Left colon (tissue), 2 donors: ENCODE measurements around the gene ERVFRD-1. TPM values are rescaled to one million over a fixed set of nuclear protein-coding genes. Genes with fewer than 3 reads are reported as not detected.
"Not testable (repeated sequence)": the region's sequence is repeated elsewhere in the genome, so short reads cannot be mapped to it uniquely, and the experiment has no call there.

ENCODE experiments used
- ATAC-seq: fragments of 200-7000 bp; cut with Tn5 transposase; one replicate; pipeline ENCODE4 v1.9.1; 2020; ENCODE audit warnings: mild to moderate bottlenecking, moderate library complexity
- DNase-seq, 2 donors: peaks; one replicate each; pipeline ENCODE4 v3.0.0-alpha.2; 2020
- intact Hi-C, 2 donors: fragments of 100-400 bp; cut with DNase I in 1 of 2; cut with micrococcal nuclease in 1 of 2; formaldehyde crosslinking; loops; one replicate each; pipeline versions ENCODE4 v1.11.2 to v1.14.0; 2022; cut with DNase I, micrococcal nuclease
- total RNA-seq, 2 donors: library from RNA; stranded (reverse); fragmentation: NEBNext Ultra II Directional; extraction: Animal tissue kit (Norgen Biotek cat#: 25700); gene quantifications; one replicate each; pipeline ENCODE4 v1.2.1, GENCODE V29; 2021
- donor health status: DM: no; HTN: no; CAD: no.
- donor health status: DM: yes; HTN: yes; CAD: no.

ERVFRD-1 gene
- total RNA-seq, 2 donors from 2014 or later = 0.09 to 0.14 TPM

DNA sequence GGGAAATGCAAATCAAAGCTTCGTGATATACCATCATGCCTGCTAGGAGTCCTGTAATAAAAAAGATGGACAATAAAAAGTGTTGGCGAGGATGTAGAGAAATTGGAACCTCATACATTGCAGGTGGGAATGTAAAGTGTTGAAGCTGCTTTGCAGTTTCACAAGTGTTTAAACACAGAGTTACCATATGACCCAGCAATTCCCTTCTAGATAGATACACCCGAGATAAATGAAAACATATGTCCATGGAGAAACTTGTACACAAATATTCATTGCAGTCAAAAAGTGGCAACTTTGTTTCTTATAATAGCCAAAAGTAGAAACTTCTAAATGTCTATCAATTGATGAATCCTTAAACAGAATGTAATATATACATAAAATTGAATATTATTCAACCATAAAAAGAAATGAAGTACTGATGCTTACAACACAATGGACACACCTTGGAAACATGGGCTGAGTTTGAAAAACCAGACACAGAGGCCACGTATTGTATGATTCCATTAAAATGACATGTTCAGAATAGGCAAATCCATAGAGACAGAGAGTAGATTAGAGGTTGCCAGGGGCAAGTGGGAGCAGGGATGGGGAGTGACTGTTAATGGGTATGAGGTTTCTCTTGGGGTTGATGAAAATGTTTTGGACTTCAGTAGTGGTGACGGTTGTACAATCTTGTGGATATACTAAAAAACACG is 20.8 kb upstream of the ERVFRD-1 start:
- no peak for ATAC-seq
- intact Hi-C loops = no loop called here
- no peak for DNase-seq

DNA sequence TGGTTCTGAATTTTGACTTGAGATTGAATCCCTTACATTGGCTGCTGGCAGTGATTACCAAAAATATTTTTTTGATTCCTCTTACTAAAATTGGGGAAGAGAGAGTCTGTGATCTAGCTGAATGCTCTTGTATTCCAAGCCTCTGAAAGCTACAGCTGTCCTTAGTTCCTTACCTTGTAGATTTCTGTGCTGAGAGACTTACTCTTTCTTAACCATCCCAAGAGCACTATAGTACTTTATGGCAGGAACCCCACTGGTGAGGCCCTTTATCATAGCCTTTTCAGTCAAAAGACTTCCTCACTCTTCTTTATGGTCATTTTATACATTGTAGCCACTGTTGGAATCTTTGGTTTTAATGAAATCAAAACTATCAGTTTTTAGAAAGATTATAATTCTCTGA is 19.1 kb upstream of the ERVFRD-1 start:
- ATAC-seq (no peak), DNase-seq (no peak)
- intact Hi-C loops = no loop called here

DNA sequence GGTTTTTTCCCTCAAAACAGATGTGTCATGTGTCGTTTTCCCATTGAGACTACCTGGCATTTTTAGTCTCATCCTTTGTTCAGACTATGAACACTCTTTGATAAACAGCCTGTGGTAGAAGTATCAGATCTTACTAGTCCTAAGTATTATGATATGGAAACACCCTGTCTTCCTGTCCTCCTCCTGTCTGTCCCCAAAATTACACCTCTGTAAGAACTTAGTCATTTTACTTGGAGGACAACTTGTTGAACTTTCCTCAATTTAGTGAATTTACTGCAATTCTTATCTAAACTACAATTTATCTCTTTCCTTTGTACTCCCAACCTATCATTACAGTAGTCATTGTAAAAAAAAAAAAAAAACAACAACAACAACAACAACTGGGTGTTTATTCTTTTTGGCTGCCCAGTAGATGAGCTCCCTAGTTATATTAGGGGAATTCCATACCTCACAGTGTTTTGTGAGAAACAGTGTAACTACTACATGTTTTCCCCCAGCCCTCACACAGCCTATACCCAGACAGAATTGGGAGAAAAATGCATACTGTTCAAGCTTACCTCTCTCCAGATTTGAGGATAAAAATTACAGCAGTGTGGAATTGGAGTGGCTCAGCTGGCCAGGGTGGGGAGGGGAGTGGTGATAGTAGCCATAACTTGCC is 18.5 kb upstream of the ERVFRD-1 start:
- no peak for DNase-seq
- intact Hi-C loops = no loop called here

DNA sequence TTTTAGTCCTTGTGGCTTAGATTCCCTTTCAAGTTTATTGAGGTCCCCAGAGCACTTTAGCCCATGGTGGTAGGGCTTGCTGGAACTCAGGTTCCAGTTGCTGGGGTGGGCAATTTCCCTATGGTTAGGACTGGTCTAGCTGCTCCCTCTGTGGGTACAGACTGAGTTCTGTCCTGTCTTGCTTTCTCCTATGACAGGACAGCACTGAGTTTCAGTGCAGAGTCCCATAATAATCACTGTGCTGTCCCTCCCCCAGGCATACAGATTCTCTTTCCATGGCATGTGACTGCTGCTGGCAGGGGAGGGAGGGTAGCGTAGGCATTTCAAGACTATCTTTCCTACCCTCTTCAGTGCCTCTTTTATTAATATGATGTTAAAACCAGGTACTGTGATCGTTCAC is 17.1 kb upstream of the ERVFRD-1 start:
- no peak for DNase-seq
- intact Hi-C loops = no loop called here
- no peak for ATAC-seq

More for the DNA sequence above, 18.5 kb upstream of the ERVFRD-1 start:
- ATAC-seq = no peak

DNA sequence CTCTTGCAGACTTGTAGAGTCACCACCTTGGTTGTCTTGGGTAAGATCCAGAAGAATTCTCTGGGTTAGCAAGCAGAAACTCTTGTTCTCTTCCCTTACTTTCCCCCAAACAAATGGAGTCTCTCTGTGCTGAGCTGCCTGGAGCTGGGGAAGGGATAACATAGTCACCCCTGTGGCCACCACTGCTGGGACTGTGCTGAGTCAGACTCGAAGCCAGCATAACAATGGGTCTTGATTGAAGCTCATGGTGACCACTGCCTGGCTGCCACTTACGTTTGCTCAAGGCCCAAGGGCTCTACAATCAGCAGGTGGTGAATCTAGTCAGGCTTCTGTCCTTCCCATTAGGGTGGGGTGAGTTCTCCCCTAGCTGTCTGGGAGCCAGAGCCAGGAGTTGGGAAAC is 15.4 kb upstream of the ERVFRD-1 start:
- ATAC-seq = no peak
- intact Hi-C loops = no loop called here
- no peak for DNase-seq

DNA sequence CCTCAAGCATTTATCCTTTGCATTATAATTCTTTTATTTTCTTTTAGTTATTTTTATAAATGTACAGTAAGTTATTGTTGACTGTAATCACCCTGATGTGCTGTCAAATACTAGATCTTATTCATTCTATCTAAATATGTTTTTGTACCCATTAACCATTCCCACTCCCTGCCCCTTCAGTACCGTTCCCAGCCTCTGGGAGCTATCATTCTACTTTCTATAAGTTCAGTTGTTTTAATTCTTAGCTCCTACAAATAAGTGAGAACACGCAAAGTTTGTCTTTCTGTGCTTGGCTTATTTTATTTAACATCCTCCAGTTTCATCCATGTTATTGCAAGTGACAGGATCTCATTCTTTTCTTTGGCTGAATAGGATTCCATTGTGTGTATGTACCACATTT is 12.5 kb upstream of the ERVFRD-1 start:
- ATAC-seq (no peak), DNase-seq (no peak)
- intact Hi-C loops = no loop called here

DNA sequence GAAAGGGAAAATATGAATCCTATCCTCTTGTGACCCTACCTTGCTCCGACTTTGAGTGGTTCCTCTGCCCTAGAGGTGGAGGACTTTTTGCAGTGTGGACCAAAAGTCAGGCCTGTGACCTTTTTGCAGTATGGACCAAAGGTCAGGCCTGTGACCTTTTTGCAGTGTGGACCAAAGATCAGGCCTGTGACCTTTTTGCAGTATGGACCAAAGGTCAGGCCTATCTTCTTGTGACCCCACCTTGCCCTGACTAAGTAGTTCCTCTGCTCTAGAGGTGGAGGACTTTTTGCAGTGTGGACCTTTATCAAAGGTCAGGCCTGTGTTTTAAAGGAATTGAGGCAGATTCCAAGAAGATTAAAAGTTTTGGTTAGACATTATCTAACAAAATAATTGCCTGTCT is 10.9 kb upstream of the ERVFRD-1 start:
- DNase-seq (no peak), ATAC-seq (no peak)
- intact Hi-C loops = no loop called here

DNA sequence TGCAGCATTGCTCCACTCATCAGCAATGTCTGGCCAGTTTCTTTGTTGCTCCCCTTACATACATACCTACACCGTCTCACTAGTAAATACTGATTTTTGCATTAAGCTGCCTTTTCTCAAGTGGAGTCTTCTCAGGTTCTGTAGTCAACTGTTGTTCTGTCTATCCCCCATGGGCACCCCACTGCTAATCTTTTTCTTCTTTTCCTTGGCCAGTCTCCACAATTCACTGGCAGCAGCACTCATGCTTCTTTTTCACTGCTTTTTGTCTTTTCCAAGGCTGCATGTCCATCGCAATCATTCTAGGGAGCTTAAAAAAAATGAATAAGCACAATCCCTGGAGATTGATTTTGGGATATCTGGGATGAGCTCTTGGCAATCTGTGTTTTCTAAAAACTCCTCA is 10.3 kb upstream of the ERVFRD-1 start:
- ATAC-seq = no peak
- no peak for DNase-seq
- intact Hi-C loops = no loop called here

DNA sequence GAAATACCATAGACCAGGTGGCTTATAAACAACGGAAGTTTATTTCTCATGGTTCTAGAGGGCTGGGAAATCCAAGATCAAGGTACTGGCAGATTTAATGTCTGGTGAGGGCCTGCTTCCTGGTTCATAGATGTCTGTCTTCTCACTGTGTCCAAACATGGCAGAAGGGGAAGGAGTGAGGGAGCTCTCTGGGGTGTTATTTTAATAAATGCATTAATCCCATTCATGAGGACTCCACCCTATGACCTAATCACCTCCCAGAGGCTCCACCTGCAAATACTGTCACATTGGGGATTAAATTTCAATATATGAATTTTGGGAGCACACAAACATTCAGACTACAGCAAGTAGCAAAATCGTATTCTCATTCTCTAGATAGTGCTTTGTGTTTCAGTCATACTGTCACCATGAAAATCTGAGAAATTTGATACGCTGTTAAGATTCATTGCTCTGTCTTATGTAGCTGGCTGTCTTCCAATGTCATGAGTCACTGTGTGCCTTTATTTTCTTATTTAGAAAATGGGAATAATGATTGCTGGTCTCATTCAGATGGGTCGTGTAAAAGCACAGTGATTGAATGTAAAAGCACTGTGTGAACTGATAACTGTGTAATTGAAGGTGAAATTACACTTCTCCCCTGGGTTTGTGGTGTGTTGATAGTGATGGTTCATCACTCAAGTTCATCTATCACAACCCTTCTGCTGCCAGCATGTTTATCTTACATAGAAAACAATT is 8.9 kb upstream of the ERVFRD-1 start:
- ATAC-seq = no peak
- intact Hi-C loops = no loop called here
- DNase-seq = no peak

DNA sequence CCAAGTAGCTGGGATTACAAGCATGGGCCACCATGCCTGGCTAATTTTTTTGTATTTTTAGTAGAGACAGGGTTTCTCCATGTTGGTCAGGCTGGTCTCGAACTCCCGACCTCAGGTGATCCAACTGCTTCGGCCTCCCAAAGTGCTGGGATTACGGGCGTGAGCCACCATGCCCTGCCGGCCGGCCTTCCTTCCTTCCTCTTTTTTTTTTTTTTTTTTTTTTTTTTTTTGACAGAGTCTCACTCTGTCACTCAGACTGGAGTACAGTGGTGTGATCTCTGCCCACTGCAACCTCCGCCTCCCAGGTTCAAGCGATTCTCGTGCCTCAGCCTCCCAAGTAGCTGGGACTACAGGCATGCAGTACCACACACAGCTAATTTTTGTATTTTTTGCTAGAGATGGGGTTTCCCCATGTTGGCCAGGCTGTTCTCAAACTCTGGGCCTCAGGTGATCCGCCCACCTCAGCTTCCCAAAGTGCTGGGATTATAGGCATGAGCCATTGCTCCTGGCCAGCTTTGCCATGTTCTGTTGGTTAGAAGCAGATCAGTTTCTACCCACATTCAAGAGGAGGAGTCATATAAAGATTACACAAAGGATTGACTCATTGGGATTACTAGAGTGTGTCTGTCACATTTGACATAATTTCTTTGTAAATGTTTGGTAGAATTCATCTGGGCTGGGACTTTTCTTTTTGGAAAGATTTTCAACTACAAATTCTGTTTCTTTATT is 4.4 kb upstream of the ERVFRD-1 start:
- peak; percentile 49 for ATAC-seq
- intact Hi-C loops, DNase-seq: not testable (repeated sequence)

DNA sequence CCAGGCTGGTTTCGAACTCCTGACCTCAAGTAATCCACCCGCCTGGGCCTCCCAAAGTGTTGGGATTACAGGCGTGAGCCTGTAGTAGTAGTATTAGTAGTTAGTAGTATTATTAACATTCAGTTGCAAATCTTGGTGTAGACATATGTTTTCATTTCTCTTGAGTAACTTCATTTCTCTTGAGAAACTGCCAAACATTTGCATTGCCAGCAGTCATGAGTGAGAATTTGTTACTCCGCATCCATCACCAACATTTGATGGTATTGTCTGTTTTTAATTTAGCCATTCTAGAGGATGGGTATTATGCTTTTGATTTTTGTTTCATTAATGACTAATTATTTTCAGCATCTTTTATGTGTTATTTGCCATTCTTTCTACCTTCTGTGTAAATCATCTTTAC is 1.5 kb upstream of the ERVFRD-1 start:
- intact Hi-C loops = no loop called here
- ATAC-seq = no peak

DNA sequence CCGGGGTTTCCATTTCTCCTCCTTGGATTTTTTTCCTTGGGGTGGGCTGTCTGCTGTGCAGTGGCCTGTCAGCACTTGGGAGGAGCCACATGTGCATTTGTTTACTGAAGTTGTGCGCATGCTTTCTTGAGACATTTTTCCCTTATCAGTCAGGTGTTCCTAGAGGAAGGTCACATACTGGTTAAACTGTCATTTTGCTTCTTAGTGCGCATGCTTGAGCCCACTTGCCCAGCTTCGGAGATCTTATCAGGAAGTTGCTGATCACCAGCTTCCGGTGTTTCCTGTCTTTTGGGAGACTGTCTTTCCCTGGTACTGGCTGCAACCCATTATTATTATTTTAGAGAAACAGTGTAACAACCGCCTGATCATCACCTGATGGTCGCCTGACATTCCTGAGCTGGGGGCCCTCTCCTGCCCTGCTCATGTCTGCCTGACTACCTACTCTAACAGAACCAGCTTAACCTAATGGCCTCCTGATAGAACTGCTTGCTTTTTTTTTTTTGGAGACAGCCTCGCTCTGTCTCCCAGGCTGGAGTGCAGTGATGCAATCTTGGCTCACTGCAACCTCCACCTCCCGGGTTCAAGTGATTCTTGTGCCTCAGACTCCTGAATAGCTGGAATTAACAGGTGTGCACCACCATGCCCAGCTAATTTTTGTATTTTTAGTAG is 378 bp upstream of the ERVFRD-1 start:
- ATAC-seq (no peak), DNase-seq (no peak)
- intact Hi-C loops = no loop called here

More for the DNA sequence above, 1.5 kb upstream of the ERVFRD-1 start:
- no peak for DNase-seq

DNA sequence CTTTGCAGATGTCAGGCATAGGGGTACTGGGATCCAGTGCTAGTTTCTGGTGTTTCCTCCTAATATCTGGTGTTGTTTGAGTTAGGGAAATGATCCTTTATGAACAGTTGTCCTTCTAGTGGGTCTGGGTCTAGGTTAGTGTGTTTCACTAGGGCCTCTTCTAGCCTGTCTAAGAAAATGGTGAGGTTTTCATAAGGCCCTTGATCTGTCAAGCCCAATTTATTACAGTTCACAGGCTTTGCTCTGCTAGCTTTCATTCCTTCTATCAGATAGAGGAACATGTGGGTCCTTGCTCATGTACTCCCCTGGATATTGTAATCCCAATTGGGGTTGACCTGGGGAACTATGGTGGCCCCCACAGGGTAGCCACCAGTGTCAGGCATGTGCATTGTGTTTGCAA is 2.8 kb downstream of the ERVFRD-1 start:
- DNase-seq (no peak), ATAC-seq (no peak)
- intact Hi-C loops = no loop called here

DNA sequence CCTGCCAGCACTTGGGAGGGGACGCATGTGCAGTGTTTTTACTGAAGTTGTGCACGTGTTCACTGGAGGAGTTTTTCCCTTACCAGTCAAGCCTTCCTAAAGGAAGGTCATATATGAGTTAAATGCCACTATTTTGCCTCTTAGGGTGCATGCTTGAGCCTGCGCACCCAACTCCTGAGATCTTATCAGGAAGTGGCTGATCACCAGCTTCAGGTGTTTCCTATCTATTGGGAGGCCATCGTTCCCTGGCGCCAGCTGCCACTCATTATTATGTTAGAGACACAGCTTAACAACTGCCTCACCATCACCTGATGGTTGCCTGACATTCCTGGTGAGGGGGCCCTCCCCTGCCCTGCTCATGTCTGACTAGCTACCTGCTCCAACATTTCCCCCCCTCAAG is 8.5 kb downstream of the ERVFRD-1 start:
- ATAC-seq = no peak
- intact Hi-C loops = no loop called here
- DNase-seq = no peak

DNA sequence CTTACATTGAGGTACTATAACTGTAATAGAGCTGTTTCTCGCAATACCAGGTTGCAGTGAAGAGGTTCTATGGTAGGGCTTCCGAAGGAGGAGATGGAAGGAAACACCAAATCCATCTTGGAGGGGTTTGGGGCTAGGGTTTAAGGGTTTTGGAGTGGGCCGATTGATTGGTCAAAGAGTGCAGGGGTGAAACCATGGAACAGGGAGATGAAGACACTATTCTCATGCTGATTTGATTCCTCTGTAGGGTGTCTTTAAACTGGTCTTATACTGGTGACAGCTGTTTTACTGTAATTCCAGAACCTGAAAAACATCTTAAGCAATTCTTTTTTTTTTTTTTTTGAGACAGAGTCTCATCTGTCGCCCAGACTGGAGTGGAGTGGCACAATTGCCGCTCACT is 10.1 kb downstream of the ERVFRD-1 start:
- no peak for ATAC-seq
- intact Hi-C loops = no loop called here

DNA sequence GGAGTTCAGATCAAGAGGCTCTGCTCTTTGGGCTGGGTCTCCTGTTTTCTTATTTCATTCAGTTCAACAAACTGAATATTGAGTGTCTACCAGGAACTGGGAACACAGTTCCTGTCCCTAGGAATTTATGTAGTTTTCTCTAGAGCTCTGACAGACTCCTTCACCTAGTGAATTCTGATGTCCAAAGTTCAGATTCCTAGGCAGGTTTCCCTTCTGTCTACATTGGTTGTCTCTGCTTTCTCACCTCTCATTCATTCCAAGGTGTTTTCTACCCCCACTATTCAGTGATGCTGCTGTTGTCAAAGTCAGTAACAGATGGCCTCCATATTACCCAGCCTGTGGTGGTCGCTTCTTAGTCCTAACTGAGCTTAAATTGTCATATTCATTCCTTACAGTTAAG is 13.5 kb downstream of the ERVFRD-1 start:
- ATAC-seq = no peak
- intact Hi-C loops = no loop called here

More for the DNA sequence above, 10.1 kb downstream of the ERVFRD-1 start:
- no peak for DNase-seq

DNA sequence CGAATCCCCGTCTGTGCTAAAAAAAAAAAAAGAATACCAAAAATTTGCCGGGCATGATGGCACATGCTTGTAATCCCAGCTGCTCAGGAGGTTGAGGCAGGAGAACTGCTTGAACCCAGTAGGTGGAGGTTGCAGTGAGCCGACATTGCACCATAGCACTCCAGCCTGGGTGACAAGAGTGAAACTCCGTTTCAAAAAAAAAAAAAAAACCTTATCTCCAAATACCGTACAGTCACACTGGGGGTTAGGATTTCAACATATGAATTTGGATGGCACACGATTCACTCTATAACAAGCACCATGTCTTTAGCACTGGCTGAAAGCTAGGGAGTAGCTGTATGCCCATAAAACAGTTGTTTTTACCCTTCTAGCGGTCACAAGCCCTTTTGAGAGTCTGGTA is 14.0 kb downstream of the ERVFRD-1 start:
- intact Hi-C loops = no loop called here
- ATAC-seq = no peak
- no peak for DNase-seq

More for the DNA sequence above, 13.5 kb downstream of the ERVFRD-1 start:
- no peak for DNase-seq

DNA sequence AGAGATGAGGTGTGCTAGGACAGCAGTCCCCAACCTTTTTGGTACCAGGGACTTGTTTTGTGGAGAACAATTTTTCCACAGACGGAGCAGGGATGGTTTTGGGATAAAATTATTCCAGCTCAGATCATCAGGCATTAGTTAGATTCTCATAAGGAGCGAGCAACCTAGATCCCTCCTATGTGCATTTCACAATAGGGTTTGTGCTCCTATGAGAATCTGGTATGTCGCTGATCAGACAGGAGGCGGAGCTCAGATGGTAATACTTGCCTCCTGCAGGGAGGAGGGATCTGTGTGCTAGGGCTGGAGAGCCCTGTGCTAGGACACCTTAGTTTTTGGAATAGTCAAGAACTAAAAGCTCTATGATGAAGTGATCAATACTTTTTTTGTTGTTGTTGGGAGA is 15.4 kb downstream of the ERVFRD-1 start:
- ATAC-seq = peak; percentile 28

DNA sequence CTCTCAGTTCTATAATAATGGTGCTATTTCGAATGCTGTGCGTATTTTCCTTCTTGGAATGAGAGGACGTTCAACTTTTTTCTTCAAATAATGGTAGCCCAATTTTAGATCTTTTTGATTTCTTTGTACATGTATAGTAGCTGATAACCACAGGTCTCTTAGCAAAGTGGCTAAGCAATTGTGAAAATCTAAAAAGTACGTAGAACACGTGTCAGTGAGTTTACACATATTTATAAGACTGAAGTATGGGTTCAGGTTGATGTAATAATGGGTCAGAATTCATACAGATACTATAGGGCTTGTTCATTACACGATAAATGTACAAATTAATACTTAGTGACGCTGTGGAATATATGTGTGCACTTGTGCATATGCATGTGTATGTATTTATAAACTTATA is 16.6 kb downstream of the ERVFRD-1 start:
- DNase-seq (no peak), ATAC-seq (no peak)
- intact Hi-C loops = no loop called here

More for the DNA sequence above, 15.4 kb downstream of the ERVFRD-1 start:
- intact Hi-C loops = no loop called here
- DNase-seq = peak; percentile 28 to 31
